Natural killer cell treated with Interleukin-12 subunit alpha and Interleukin-12 subunit beta and Interleukin-15 and Interleukin-18, amount 100 ng/mL, for 72 hours (primary cell): ENCODE measurements around the gene GATAD2A. TPM values are rescaled to one million over a fixed set of nuclear protein-coding genes. Genes with fewer than 3 reads are reported as not detected.

Experiments used
- ATAC-seq, 2 donors: fragments of 150-1000 bp; cut with Tn5 transposase in 1 of 2; sonication (Bioruptor Pico), chemical (Tn5 transposase) in 1 of 2; 2 replicates each; pipeline ENCODE4 v1.10.0; 2021
- DNase-seq: peaks from one replicate; pipeline ENCODE4 v3.0.0; 2022; ENCODE audit warnings: low spot score
- H3K27ac Mint-ChIP-seq, 2 donors: 1 replicate in 1 of 2; 2 replicates in 1 of 2; pipeline ENCODE4 v1.8.0; 2022; ENCODE audit warnings: mixed read lengths in 2 of 2, mild to moderate bottlenecking in 1 of 2, moderate library complexity in 1 of 2
- H3K27me3 Mint-ChIP-seq, 2 donors: 1 replicate in 1 of 2; 2 replicates in 1 of 2; pipeline ENCODE4 v1.8.0; 2022; ENCODE audit warnings: mixed read lengths in 2 of 2
- H3K36me3 Mint-ChIP-seq: one replicate; pipeline ENCODE4 v1.8.0; 2022; ENCODE audit warnings: mixed read lengths
- H3K4me1 Mint-ChIP-seq, 2 donors: 1 replicate in 1 of 2; 2 replicates in 1 of 2; pipeline ENCODE4 v1.8.0; 2022; ENCODE audit warnings: low read depth in 2 of 2, mixed read lengths in 2 of 2, mild to moderate bottlenecking in 1 of 2
- H3K4me3 Mint-ChIP-seq: one replicate; pipeline ENCODE4 v1.8.0; 2022; ENCODE audit warnings: mixed read lengths
- H3K9me3 Mint-ChIP-seq: 2 replicates; pipeline ENCODE4 v1.8.0; 2022; ENCODE audit warnings: mixed read lengths
- total RNA-seq, 2 donors: library from RNA; stranded (reverse); gene quantifications; one replicate each; pipeline ENCODE4 v1.2.3, GENCODE V29; 2022

GATAD2A gene
- total RNA-seq, 2 donors from 2014 or later = 171 to 224 TPM

DNA sequence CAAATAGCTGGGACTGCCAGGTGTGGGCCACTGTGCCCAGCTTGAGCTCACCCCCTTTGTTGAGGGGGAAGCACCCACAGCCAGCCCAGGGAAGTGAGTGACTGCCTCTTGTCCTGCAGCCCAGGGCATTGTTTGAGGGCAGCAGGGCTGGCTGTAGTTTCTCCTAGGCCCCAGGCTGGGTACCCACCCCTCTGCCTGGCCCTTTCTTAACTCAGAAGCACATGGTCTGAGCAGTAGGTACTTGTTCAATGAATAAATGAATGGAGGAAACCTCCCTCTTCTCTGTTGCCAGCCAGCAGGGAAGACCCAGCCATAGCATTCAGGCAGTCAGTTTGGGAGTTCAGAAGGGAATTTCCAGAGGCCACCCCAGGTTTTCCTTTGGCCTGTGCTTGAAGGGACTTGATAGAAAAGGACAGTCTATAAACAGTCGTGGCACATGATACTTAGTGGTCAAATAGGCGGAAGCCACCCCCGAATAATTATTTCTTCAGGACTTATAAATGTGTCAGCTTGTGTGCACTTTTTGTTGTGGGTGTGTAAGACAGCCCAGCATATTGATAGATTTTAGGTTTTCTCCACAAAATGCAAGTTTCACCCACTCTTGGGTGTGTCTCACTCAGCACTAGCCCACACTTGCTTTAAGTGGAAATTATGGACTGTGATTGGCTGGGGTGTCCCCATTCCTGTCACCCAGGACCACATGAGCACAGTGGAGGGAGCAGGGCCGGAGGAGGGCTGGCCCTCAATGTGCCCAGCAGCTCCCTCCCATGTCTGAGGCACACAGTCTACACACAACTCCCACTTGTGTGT is 33.1 kb downstream of the GATAD2A start:
- DNase-seq (no peak), ATAC-seq (peak in 1 of 2 donors; percentile 52)
- Mint-ChIP-seq H3K4me3 (no peak overlapping the region), H3K36me3 (peaks cover 4% of the 10 kb centered on the region), H3K27me3 (no peaks in the 10 kb centered on the region), H3K27ac (peak overlapping the region in 1 of 2 donors; percentile 4), H3K4me1 (peaks cover 33 to 39% of the 10 kb centered on the region in 2 donors), H3K9me3 (no peaks in the 10 kb centered on the region)

DNA sequence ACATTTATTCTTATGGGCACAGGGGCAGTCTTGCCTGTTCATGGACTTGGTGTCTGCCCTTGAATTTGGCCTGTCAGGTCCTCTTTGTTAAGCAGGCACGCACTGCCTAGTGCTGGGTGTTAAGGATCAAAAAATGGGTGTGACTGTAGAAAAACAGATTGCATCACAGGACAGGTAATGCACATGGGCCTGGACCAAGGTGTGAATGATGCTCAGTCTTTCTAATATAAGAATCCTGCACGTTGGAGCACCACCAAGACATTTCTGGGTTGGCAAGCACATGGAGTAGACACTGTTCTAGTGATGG is 33.7 kb downstream of the GATAD2A start:
- Mint-ChIP-seq H3K4me1 (peaks cover 36 to 41% of the 10 kb centered on the region in 2 donors), H3K27me3 (no peaks in the 10 kb centered on the region), H3K4me3 (no peak overlapping the region), H3K36me3 (peaks cover 4% of the 10 kb centered on the region), H3K9me3 (no peaks in the 10 kb centered on the region), H3K27ac (peak overlapping the region in 1 of 2 donors; percentile 4)
- no peak for ATAC-seq
- DNase-seq = no peak

DNA sequence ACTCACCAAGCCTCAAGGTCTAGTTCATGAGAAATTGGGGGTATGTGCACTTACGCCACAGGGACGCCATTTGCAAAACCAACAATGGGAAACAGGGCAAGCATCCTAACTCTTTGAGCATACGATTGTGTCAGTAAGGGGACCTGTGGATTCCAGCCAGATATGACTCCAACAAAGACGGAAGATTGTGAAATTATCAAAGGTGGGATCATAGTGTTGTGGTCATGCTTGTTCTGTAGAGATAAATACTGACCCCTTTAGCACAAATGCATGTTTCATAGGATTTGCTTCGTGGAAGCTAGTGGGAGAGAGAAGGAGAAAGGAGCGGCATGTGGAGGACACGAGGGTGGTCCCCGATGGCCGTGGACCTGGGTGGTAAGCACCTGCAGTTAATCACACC is 37.8 kb downstream of the GATAD2A start:
- peaks cover 65 to 69% of the 10 kb centered on the region in 2 donors for H3K4me1 Mint-ChIP-seq
- no peak for ATAC-seq
- H3K27ac Mint-ChIP-seq = peak overlapping the region; percentile 78 to 86
- no peak for DNase-seq
- peaks cover 5% of the 10 kb centered on the region for H3K36me3 Mint-ChIP-seq
- peaks cover 2% of the 10 kb centered on the region for H3K9me3 Mint-ChIP-seq
- peak overlapping the region; percentile 58 for H3K4me3 Mint-ChIP-seq
- no peaks in the 10 kb centered on the region for H3K27me3 Mint-ChIP-seq

DNA sequence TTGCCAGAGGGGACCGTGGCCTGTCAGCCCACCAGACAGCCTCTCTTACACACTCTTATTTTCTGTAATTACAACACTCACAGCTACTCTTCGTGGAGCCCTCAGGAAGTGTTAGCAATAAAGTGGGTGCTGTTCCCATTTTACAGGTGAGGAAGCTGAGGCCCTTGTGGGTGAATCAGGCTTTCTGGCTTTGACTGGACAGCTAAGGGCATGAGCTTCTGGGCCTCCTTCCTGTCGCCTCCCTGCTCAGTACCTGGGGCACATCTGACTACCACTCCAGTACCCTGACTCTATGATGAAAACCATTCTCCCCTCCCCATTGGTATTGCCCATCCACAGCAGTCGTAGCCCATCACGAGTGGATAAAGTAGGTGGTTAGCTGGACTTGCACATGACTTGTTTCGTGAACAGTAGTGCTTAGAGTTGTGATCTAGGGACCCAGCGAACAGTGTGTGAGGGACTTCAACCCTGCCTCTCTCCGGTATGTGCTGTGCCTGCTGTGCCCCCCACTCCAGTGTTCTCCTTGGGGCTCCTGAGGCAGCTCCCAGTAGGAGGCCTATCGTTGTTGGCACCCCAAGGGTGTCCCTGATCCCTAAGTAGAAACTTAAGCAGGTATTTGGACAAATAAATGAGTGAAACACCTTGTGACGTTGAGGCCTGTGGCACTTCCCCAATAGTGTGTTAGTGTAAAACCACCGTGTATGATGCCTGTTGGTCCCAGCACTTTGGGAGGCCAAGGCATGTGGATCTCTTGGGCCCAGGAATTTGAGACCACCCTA is 38.6 kb downstream of the GATAD2A start:
- H3K4me3 Mint-ChIP-seq = peak overlapping the region; percentile 58
- ATAC-seq (peak; percentile 41 to 57), DNase-seq (no peak)
- H3K9me3 Mint-ChIP-seq = peaks cover 2% of the 10 kb centered on the region
- H3K36me3 Mint-ChIP-seq = peaks cover 5% of the 10 kb centered on the region
- no peaks in the 10 kb centered on the region for H3K27me3 Mint-ChIP-seq
- H3K27ac Mint-ChIP-seq = peak overlapping the region; percentile 78 to 86
- H3K4me1 Mint-ChIP-seq = peaks cover 62 to 65% of the 10 kb centered on the region in 2 donors

DNA sequence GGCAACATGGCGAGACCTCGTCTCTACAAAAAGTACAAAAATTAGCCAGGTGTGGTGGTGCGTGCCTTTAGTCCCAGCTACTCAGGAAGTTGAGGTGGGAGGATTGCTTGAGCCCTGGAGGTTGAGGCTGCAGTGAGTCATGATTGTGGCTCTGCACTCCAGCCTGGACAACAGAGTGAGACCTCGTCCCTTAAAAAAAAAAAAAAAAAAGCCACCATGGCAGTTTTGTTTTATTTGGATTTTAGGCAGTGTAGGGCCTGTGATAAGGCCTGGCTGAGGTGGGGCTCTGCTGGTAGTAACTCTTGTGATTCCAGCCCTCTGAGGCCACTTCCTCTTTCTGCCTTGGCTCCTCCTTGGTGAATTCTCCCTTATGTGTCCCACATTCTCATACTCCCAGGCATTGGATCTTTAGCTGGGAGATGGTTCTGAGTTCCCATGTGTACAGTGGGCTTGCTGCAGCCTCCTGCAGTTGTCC is 39.2 kb downstream of the GATAD2A start:
- H3K9me3 Mint-ChIP-seq = peaks cover 2% of the 10 kb centered on the region
- no peaks in the 10 kb centered on the region for H3K27me3 Mint-ChIP-seq
- H3K4me1 Mint-ChIP-seq = peaks cover 56 to 60% of the 10 kb centered on the region in 2 donors
- DNase-seq = no peak
- ATAC-seq = peak; percentile 32 to 64
- peaks cover 5% of the 10 kb centered on the region for H3K36me3 Mint-ChIP-seq
- peak overlapping the region; percentile 78 to 86 for H3K27ac Mint-ChIP-seq
- H3K4me3 Mint-ChIP-seq = peak overlapping the region; percentile 82

DNA sequence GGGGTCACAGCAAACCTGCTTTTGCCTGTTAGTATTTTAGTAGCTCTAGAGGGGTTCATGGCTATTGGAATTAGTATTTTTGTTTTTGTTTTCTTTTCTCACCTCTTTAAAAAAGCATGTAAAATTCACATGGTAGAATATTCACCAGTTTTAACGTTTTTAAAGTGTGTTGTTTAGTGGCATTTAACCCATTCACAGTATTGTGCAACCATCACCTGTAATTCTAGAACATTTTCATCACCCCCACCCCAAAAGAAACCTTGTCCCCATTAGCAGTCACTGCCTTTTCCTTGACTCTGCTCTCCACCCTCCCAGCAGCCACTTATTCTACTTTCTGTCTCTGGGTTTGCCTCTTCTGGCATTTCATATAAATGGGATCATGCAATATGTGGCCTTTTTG is 39.8 kb downstream of the GATAD2A start:
- Mint-ChIP-seq H3K36me3 (peaks cover 5% of the 10 kb centered on the region), H3K27ac (peak overlapping the region; percentile 78 to 86), H3K4me3 (peak overlapping the region; percentile 82), H3K27me3 (no peaks in the 10 kb centered on the region), H3K9me3 (peaks cover 2% of the 10 kb centered on the region), H3K4me1 (peaks cover 52 to 61% of the 10 kb centered on the region in 2 donors)
- ATAC-seq (no peak), DNase-seq (no peak)

DNA sequence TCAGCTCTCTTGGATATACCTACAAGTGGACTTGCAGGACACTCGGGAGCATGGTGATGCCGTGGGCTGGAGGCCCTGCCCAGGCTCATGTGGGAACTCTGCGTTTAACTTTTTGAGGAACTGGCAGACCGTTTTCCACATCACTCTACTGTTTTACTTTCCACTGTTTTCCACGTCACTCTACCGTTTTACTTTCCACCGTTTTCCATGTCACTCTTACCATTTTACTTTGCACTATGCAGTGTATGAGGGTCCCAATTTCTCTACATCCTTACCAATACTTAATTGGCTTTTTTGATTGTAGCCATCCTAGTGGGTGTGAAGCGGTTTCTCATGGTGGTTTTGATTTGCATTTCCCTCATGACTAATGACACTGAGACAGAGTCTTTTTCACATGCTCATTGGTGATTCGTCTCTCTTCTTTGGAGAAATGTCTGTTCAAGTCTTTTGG is 40.5 kb downstream of the GATAD2A start:
- ATAC-seq (peak; percentile 71 to 73), DNase-seq (no peak)
- Mint-ChIP-seq H3K4me1 (peaks cover 52 to 63% of the 10 kb centered on the region in 2 donors), H3K27me3 (no peaks in the 10 kb centered on the region), H3K9me3 (peaks cover 2% of the 10 kb centered on the region), H3K36me3 (peaks cover 5% of the 10 kb centered on the region), H3K27ac (peak overlapping the region; percentile 78 to 86), H3K4me3 (peak overlapping the region; percentile 82)

DNA sequence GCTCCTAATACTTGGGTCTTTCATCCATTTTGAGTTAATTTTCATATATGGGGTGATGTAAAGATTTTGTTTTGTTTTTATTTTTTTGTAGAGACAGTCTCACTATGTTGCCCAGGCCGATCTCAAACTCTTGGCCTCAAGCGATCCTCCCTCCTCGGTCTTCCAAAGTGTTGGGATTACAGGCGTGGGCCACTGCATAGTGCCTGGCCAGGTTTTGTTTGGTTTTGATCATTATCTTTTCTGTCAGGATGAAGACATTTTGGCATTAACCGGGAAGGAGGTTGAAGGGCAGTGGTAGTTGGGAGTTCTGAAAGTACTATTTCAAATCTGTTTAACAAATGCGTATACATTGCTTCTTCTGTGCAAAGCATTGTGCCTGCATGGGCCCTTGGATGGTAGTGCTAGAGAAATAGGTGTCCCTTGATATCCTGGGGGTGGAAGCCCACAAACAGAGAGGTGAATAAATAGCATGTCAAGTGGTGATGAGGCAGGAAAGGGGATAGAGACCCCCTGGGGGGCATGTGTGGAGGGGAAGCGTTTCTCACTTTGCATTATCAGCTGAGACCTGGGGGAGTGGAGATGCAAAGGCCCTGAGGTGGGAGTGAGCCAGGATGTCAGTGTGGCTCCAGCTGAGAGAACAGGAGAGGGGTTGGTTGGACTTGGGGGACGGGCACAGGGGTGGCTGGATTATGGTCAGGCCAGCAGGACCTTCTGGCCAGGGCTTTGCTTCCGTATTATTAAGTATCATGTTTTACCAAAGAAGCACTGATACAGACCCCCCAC is 41.4 kb downstream of the GATAD2A start:
- Mint-ChIP-seq H3K27me3 (no peaks in the 10 kb centered on the region), H3K4me3 (peak overlapping the region; percentile 82), H3K27ac (peak overlapping the region; percentile 78 to 86), H3K36me3 (peaks cover 5% of the 10 kb centered on the region), H3K9me3 (peaks cover 2% of the 10 kb centered on the region), H3K4me1 (peaks cover 60 to 71% of the 10 kb centered on the region in 2 donors)
- DNase-seq (no peak), ATAC-seq (no peak)

DNA sequence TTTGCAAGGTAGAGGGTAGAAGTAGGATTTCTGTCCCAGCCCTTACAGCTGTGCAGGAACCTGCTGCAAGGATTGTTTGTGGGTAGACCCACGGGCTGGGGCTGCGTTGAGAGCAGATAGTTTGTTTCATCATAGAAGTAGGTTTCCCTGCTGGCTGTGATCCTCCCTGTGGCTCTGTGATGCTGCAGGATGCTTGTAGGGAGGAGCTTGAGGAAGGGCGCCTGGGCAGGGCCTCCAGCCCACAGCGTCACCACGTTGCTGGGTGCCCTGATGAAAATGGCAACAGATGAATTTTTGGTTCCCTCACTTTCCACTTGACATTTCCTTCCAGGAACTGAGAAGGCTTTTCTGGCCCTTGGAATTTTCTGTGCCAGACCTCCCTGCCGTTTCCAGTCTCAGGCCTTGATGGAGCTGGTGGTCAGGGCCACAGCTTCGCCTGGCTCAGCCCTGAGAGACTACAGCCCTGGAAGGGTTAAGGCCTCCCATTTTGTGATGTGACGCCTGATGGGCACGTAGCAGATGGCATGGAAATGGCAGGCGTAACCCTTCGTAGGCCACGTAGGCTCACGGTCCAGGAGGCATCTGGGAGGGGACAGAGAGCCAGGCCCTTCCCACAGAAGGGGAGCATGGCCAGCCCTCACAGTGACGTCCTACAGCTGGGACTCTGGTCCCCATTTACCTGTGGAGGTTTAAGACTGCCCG is 42.2 kb downstream of the GATAD2A start:
- Mint-ChIP-seq H3K4me3 (peak overlapping the region; percentile 82), H3K27ac (peak overlapping the region; percentile 78 to 86), H3K9me3 (peaks cover 2% of the 10 kb centered on the region), H3K4me1 (peaks cover 67 to 75% of the 10 kb centered on the region in 2 donors), H3K36me3 (peaks cover 5% of the 10 kb centered on the region), H3K27me3 (no peaks in the 10 kb centered on the region)
- ATAC-seq (peak; percentile 54 to 73), DNase-seq (no peak)

DNA sequence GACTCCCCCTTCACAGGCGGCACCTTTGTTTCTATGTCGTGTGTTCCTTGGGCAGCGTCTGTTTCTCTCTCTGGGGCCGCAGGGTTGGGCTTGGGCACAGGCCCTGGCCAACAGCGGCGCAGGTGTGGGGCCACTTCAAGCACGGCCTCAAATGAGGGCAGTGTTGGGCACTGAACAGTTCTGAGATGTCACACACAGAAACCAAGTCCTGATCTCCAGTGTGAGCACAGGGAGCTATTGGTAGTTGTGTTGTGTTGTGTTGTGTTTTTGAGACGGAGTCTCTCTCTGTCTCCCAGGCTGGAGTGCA is 42.7 kb downstream of the GATAD2A start:
- ATAC-seq = no peak
- DNase-seq = no peak
- Mint-ChIP-seq H3K4me3 (peak overlapping the region; percentile 22), H3K9me3 (peaks cover 2% of the 10 kb centered on the region), H3K27me3 (no peaks in the 10 kb centered on the region), H3K36me3 (peaks cover 5% of the 10 kb centered on the region), H3K4me1 (peaks cover 67 to 77% of the 10 kb centered on the region in 2 donors), H3K27ac (peak overlapping the region; percentile 78 to 86)

DNA sequence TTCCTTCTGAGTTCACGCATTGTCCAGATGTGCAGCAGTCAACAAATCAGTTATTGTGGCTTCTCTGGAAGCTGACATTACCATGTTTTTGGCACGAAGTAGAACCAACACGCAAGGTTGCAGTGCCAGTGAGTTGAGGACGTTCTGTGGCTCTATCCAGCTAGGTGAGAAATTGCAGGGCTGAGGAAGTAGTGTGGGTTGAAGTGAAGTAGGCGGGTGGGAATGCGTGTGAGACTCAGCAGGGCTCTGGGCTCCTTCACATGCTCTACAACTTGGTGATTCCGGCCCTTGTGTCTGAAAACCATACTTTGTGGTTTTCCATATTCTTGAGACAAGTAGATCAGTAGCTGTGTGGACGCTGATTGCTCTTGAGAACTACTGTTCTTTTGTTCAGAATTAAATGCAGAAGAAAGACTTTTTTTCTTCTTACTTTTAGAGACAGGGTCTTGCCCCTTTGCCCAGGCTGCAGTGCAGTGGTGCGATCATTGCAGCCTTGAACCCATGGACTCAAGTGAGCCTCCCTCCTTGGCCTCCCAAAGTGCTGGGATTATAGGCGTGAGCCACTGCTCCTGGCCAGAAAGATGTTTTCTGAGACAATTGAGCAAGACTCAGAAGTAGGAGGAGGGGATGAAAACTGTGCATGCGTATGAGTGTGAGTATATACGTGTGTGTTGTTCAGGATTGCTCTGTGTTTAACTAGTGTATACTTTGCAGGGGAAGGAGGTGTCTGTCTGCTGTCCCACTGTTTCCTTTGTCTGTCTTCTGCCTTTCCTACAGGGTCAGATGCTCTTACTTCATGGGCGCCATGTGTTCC is 46.2 kb downstream of the GATAD2A start:
- Mint-ChIP-seq H3K4me3 (peak overlapping the region; percentile 92), H3K4me1 (peaks cover 42 to 58% of the 10 kb centered on the region in 2 donors), H3K27me3 (no peaks in the 10 kb centered on the region), H3K36me3 (no peaks in the 10 kb centered on the region), H3K27ac (peak overlapping the region; percentile 93 to 96), H3K9me3 (no peaks in the 10 kb centered on the region)
- ATAC-seq = peak; percentile 91 to 93
- peak; percentile 86 for DNase-seq

DNA sequence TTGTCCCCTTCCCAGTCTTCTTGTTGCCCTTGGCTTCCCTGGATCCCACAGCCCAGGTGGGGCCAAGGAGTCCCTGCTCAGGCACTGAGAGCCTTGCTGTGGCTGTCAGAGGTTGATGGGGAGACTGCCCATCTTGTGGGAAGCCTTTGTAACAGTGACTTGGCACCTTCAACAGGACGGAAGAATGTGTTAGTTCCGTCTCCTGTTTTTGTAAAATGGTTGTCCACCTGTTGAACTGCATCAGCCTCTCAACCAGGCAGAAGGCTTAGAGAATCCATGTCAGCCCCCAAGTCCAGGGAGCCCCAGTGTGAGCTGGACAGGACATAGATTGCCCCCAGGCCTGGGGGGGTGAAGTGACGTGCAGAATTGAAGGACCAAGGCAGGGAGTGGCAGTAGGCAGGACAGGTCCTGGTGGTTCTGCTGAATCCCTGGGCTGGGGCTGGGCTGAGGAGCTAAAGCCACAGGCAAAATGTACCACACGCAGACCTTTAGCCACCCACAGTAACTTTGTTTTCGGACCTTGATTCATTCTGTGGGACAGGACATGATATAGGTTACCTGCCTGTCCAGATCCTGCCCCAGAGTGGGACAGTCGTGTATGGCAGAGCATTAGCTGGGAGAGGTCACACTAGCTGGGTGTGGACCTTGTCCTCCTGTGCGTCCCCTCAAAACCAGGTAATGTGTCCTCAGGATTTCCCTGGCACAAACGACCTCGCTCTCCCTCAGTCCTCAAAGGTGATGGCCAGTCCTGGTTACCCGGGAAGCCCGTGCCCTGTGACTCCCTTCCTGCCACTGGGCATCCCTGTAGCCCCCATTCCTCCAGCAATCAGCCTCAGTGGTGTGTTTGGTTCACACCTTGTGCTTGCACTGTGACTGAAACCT is 47.0 kb downstream of the GATAD2A start:
- H3K4me1 Mint-ChIP-seq = peaks cover 42 to 56% of the 10 kb centered on the region in 2 donors
- H3K27ac Mint-ChIP-seq = peak overlapping the region; percentile 93 to 96
- H3K4me3 Mint-ChIP-seq = peak overlapping the region; percentile 92
- H3K36me3 Mint-ChIP-seq = no peaks in the 10 kb centered on the region
- H3K9me3 Mint-ChIP-seq = no peaks in the 10 kb centered on the region
- no peaks in the 10 kb centered on the region for H3K27me3 Mint-ChIP-seq
- ATAC-seq (peak; percentile 63 to 65), DNase-seq (no peak)
